ENCODE measurements around the gene ZAR1L.

Gene ZAR1L

DNA sequence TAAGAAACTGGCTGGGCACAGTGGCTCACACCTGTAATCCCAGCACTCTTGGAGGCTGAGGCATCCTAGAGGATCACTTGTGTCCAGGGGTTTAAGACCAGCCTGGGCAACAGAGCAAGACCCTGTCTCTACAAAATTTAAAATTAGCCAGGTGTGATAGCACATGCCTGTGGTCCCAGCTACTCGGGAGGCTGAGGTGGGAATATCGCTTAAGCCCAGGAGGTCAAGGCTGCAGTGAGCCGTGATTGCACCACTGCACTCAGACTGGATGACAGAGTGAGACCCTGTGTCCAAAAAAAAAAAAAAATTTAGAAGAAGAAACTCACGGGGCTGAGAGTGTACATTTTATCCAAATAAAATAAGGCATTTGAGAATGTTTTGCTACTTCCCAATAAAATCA, 58.9 kb downstream of the ZAR1L start:
- no peak for TF ChIP-seq ZNF660 (tag by site-specific recombination; IDR thresholded peaks at IDR 0.05)
- Histone ChIP-seq H3K4me3 (ENCODE audit: low read depth, low read length) (no peak overlapping the region), H3K9me3 (ENCODE audit: control insufficient read depth, insufficient read depth, low read depth, low read length) (no peaks in the 10 kb centered on the region), H3K4me1 (ENCODE audit: control insufficient read depth, insufficient read depth, low read length) (no peaks in the 10 kb centered on the region), H3K36me3 (ENCODE audit: control insufficient read depth in 2 of 2, insufficient read depth in 1 of 2, low read length in 2 of 2) (no peaks in the 10 kb centered on the region), H3K27ac (ENCODE audit: extremely low read depth, low read depth, low read length) (no peak overlapping the region)
- ChIA-PET CTCF (interaction anchor here (2.7 kb wide), 1 partner anchor 10 kb away, joined by 22 read pairs; no protein-coding TSS in a partner anchor), POLR2A (interaction anchor here (0.9 kb wide), 1 partner anchor 59 kb away, joined by 3 read pairs; the partner anchor contains the start of genes BRCA2 and ZAR1L)

- no peaks in the 10 kb centered on the region for H3K36me3 ChIP-seq (ENCODE audit: control insufficient read depth in 2 of 2, insufficient read depth in 1 of 2, low read length in 2 of 2)
- CTCF ChIA-PET: interaction anchor here (1.0 to 2.7 kb wide), 4 partner anchors 10 to 346 kb away, joined by 3 to 22 read pairs (median 4); no protein-coding TSS in a partner anchor
- no peak overlapping the region for H3K4me3 ChIP-seq (ENCODE audit: low read depth, low read length)
- TF ChIP-seq ZXDB (tag by site-specific recombination; IDR thresholded peaks at IDR 0.05) (no peak), ZNF394 (tag by site-specific recombination; IDR thresholded peaks at IDR 0.05; ENCODE audit: borderline replicate concordance) (no peak), SCRT2 (tag by site-specific recombination; IDR thresholded peaks at IDR 0.05) (0 out of 2 replicates have a peak, but pooled peaks have one; percentile 10), HIC1 (tag by site-specific recombination; IDR thresholded peaks at IDR 0.05) (no peak)
- H3K27ac ChIP-seq (ENCODE audit: extremely low read depth, low read depth, low read length): no peak overlapping the region
- H3K9me3 ChIP-seq (ENCODE audit: control insufficient read depth, insufficient read depth, low read depth, low read length): no peaks in the 10 kb centered on the region
- no peaks in the 10 kb centered on the region for H3K4me1 ChIP-seq (ENCODE audit: control insufficient read depth, insufficient read depth, low read length)
- POLR2A ChIA-PET: interaction anchor here (0.9 kb wide), 1 partner anchor 60 kb away, joined by 3 read pairs; the partner anchor contains the start of genes BRCA2 and ZAR1L
These were observed 59.4 kb downstream of the ZAR1L start for GRCh38 chr13:32255724-32256109.

DNA sequence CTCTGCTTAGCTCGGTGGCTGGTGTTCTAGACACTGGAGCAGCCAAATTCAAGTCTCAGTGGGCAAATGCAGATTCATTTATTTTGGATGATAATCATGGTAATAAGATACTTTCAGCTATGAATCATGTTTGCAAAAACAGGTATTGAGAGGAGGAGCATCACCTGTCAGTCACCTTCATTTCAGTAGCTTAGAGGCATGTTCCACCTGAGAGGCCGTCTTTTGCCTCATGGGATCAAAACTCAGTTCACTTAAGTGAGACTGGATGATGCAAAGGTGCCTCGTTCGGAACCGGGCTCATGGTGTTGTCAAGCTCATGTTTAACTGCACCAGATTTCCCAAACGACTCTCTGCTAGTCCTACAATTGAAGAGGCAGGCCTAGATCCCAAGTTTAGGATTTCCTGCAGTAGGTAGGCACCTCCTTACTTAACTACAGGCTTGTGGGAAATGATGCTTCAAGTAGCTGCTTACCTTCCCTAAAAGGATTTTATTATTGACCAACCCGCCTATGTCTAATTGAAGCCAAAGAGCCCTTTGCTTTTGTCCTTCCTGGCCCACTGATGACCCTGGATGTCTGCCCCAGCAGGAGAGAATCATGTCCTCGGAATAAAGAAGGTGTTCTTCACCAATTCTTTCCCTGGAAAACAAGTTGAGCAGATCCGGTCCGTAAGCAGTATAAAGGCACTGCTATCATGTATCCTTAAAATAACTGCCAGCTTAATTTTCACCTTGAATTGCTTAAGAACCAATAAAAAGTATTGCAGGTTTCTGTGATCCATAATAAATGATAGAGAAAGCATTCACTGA, 60.0 kb downstream of the ZAR1L start:
- TF ChIP-seq SALL2 (tag by site-specific recombination; IDR thresholded peaks at IDR 0.05; ENCODE audit: borderline replicate concordance) (no peak), GLIS1 (tag by site-specific recombination; IDR thresholded peaks at IDR 0.05) (no peak), ZNF510 (tag by site-specific recombination; IDR thresholded peaks at IDR 0.05; ENCODE audit: insufficient replicate concordance) (no peak), ZNF596 (tag by site-specific recombination; IDR thresholded peaks at IDR 0.05) (no peak), MZF1 (tag by site-specific recombination; IDR thresholded peaks at IDR 0.05; ENCODE audit: borderline replicate concordance) (no peak), ZNF146 (tag by site-specific recombination; IDR thresholded peaks at IDR 0.05) (no peak), ZNF791 (tag by site-specific recombination; IDR thresholded peaks at IDR 0.05) (no peak), ZNF600 (tag by site-specific recombination; IDR thresholded peaks at IDR 0.05) (no peak), ZNF132 (tag by site-specific recombination; IDR thresholded peaks at IDR 0.05; ENCODE audit: borderline replicate concordance) (no peak), ZNF785 (tag by site-specific recombination; IDR thresholded peaks at IDR 0.05) (no peak), ZNF280C (tag by site-specific recombination; IDR thresholded peaks at IDR 0.05) (no peak), ZNF664 (tag by site-specific recombination; IDR thresholded peaks at IDR 0.05) (no peak), ZNF23 (tag by site-specific recombination; IDR thresholded peaks at IDR 0.05; ENCODE audit: borderline replicate concordance) (no peak)
- TF ChIP-seq, protein P1, sequence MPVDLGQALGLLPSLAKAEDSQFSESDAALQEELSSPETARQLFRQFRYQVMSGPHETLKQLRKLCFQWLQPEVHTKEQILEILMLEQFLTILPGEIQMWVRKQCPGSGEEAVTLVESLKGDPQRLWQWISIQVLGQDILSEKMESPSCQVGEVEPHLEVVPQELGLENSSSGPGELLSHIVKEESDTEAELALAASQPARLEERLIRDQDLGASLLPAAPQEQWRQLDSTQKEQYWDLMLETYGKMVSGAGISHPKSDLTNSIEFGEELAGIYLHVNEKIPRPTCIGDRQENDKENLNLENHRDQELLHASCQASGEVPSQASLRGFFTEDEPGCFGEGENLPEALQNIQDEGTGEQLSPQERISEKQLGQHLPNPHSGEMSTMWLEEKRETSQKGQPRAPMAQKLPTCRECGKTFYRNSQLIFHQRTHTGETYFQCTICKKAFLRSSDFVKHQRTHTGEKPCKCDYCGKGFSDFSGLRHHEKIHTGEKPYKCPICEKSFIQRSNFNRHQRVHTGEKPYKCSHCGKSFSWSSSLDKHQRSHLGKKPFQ (tag by site-specific recombination; IDR thresholded peaks at IDR 0.05): no peak
- TF ChIP-seq, protein P2, sequence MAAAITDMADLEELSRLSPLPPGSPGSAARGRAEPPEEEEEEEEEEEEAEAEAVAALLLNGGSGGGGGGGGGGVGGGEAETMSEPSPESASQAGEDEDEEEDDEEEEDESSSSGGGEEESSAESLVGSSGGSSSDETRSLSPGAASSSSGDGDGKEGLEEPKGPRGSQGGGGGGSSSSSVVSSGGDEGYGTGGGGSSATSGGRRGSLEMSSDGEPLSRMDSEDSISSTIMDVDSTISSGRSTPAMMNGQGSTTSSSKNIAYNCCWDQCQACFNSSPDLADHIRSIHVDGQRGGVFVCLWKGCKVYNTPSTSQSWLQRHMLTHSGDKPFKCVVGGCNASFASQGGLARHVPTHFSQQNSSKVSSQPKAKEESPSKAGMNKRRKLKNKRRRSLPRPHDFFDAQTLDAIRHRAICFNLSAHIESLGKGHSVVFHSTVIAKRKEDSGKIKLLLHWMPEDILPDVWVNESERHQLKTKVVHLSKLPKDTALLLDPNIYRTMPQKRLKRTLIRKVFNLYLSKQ (tag by site-specific recombination; IDR thresholded peaks at IDR 0.05; ENCODE audit: borderline replicate concordance): no peak
- TF ChIP-seq, protein P3, sequence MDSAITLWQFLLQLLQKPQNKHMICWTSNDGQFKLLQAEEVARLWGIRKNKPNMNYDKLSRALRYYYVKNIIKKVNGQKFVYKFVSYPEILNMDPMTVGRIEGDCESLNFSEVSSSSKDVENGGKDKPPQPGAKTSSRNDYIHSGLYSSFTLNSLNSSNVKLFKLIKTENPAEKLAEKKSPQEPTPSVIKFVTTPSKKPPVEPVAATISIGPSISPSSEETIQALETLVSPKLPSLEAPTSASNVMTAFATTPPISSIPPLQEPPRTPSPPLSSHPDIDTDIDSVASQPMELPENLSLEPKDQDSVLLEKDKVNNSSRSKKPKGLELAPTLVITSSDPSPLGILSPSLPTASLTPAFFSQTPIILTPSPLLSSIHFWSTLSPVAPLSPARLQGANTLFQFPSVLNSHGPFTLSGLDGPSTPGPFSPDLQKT (IDR thresholded peaks at IDR 0.05; ENCODE audit: borderline replicate concordance, low read depth, low read length): no peak
- Histone ChIP-seq H3K4me1 (ENCODE audit: control insufficient read depth, insufficient read depth, low read length) (no peaks in the 10 kb centered on the region), H3K27ac (ENCODE audit: extremely low read depth, low read depth, low read length) (no peak overlapping the region), H3K9me3 (ENCODE audit: control insufficient read depth, insufficient read depth, low read depth, low read length) (no peaks in the 10 kb centered on the region), H3K4me3 (ENCODE audit: low read depth, low read length) (no peak overlapping the region), H3K36me3 (ENCODE audit: control insufficient read depth in 2 of 2, insufficient read depth in 1 of 2, low read length in 2 of 2) (no peaks in the 10 kb centered on the region)
- ChIA-PET POLR2A (interaction anchor here (0.6 to 0.9 kb wide), 2 partner anchors 60 to 402 kb away, joined by 3 to 8 read pairs; partner anchors contain the start of genes BRCA2 and ZAR1L), CTCF (interaction anchor here (1.0 to 2.7 kb wide), 4 partner anchors 9 to 345 kb away, joined by 3 to 22 read pairs (median 4); no protein-coding TSS in a partner anchor)

All from HEK293 (cell line).